Mononuclear cell (primary cell): ENCODE measurements around the gene ZNF22. TPM values are rescaled to one million over a fixed set of nuclear protein-coding genes. Genes with fewer than 3 reads are reported as not detected.

ENCODE experiments used
- H3K27me3 ChIP-seq: 2 replicates; pipeline ENCODE4 v1.6.0; 2011; ENCODE audit warnings: low read length, control low read depth; ENCODE audit not compliant: insufficient read depth
- H3K4me1 ChIP-seq: 2 replicates; pipeline ENCODE4 v1.5.1; 2011; ENCODE audit warnings: mild to moderate bottlenecking, low read length, control low read depth; ENCODE audit not compliant: insufficient read depth
- H3K4me3 ChIP-seq: 2 replicates; pipeline ENCODE4 v1.5.1; 2011; ENCODE audit warnings: mild to moderate bottlenecking, low read length, moderate library complexity
- H3K9me3 ChIP-seq: 2 replicates; pipeline ENCODE4 v1.5.1; 2011; ENCODE audit warnings: low read depth, mild to moderate bottlenecking, control low read depth, low read length
- total RNA-seq: library from RNA; depleted of rRNA; stranded (reverse); fragments of >200 nt; gene quantifications from one replicate; pipeline ENCODE4 v1.2.3, GENCODE V29; 2012

The ZNF22 gene
- 24.9 TPM for total RNA-seq

- H3K4me3 ChIP-seq: peak within 1 kb of the TSS; percentile 53
- no peaks in the 10 kb centered on the region for H3K9me3 ChIP-seq
- H3K4me1 ChIP-seq: peaks cover 25% of the 10 kb centered on the region
- H3K27me3 ChIP-seq: no peaks in the 10 kb centered on the region
Measured at GRCh38 chr10:45000752-45001380, at the start of gene ZNF22. Gene ZNF22, plus strand, starts transcription at chr10:45000923. Its CDS starts 2,446 bp downstream, at chr10:45003369.

DNA sequence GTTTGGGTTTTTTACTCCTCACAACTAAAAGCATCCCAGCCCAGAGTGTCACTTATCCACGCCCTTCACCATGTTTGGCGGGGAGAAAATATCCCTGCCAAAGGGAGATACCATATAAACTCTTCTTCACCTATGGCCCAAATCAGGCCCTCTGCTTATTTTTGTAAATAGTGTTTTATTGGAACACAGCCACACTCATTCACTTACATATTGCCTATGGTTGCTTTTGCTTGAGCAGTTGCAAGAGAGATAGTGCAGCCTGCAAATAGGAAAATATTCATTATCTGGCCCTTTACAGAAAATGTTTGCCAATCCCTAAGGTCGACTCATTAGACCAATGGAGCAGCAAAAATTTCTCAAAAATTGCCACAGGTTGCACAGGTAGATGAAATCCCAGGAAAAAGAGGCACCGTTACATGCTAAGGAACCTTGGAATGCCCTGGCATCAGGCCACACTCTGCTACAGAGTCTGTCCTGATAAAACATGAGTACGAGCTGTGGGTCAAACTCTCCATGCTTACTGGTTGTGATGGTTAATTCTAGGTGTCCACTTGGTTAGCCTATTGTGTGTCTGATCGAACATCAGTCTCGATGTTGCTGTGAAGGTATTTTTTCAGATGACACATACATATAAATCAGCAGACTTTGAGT lies 49.0 kb upstream of the ZNF22 start:
- Histone ChIP-seq H3K27me3 (no peaks in the 10 kb centered on the region), H3K9me3 (no peaks in the 10 kb centered on the region), H3K4me3 (no peak overlapping the region), H3K4me1 (peaks cover 45% of the 10 kb centered on the region)

GRCh38 chr10:44952779-44953231 lies 47.9 kb upstream of the ZNF22 start:
- Histone ChIP-seq H3K4me3 (no peak overlapping the region), H3K9me3 (no peaks in the 10 kb centered on the region), H3K4me1 (peaks cover 45% of the 10 kb centered on the region), H3K27me3 (no peaks in the 10 kb centered on the region)

GRCh38 chr10:44954042-44954441 lies 46.7 kb upstream of the ZNF22 start:
- Histone ChIP-seq H3K4me1 (peaks cover 45% of the 10 kb centered on the region), H3K4me3 (no peak overlapping the region), H3K27me3 (no peaks in the 10 kb centered on the region), H3K9me3 (no peaks in the 10 kb centered on the region)

DNA sequence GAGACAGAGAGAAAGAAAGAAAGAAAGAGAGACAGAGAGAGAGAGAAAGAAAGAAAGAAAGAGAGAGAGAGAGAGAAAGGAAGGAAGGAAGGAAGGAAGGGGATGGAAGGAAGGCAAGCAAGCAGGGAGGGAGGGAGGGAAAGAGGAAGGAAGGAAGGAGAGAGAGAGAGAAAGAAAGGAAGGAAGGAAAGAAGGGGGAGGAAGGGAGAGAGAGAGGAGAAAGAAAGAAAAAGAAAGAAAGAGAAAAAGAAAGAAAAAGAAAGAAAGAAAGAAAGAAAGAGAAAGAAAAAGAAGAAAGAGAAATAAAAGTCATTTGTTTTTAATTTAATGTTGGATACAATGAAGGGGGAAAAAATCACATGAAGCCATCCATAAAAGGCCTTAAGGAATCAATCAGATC lies 45.8 kb upstream of the ZNF22 start:
- no peaks in the 10 kb centered on the region for H3K27me3 ChIP-seq
- H3K4me3 ChIP-seq: no peak overlapping the region
- peaks cover 40% of the 10 kb centered on the region for H3K4me1 ChIP-seq
- H3K9me3 ChIP-seq: no peaks in the 10 kb centered on the region

DNA sequence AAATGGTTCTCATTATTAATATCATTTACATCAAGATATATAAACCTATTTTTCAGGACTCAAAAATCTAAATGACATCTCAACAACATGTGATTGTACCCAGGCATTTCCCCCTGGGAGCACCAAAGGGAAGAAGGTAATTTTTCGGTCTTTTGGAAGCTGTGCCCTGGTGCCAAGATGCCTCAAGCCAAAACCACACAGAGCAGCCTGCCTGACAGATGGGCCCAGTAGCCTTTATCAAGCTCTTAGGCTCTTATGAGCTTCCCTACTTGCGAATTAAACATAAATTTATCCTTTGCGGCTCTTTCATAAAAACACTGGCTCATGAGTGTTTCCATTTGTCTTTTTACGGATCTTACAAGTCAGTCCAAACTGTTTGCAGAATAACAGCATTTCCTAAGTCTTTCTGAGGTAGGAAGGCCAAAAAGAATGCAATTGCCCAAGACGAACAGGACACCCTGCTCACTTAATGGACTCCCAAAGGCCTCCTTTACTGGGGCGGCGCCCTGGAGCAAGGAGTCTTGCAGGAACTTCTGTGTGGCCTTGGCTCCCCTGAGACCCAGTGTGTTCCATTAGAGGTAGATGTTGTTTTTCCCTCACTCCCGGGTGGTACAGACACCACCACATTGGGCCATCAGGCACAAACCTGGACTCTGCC lies 45.2 kb upstream of the ZNF22 start:
- peaks cover 39% of the 10 kb centered on the region for H3K4me1 ChIP-seq
- H3K9me3 ChIP-seq: no peaks in the 10 kb centered on the region
- no peak overlapping the region for H3K4me3 ChIP-seq
- no peaks in the 10 kb centered on the region for H3K27me3 ChIP-seq

GRCh38 chr10:44956226-44956625 lies 44.5 kb upstream of the ZNF22 start:
- no peaks in the 10 kb centered on the region for H3K27me3 ChIP-seq
- no peaks in the 10 kb centered on the region for H3K9me3 ChIP-seq
- H3K4me3 ChIP-seq: no peak overlapping the region
- peaks cover 41% of the 10 kb centered on the region for H3K4me1 ChIP-seq

GRCh38 chr10:44956717-44957706 lies 43.7 kb upstream of the ZNF22 start:
- Histone ChIP-seq H3K4me3 (no peak overlapping the region), H3K4me1 (peaks cover 49% of the 10 kb centered on the region), H3K9me3 (no peaks in the 10 kb centered on the region), H3K27me3 (no peaks in the 10 kb centered on the region)

GRCh38 chr10:44958196-44958897 lies 42.4 kb upstream of the ZNF22 start:
- H3K4me1 ChIP-seq: peaks cover 63% of the 10 kb centered on the region
- no peaks in the 10 kb centered on the region for H3K9me3 ChIP-seq
- H3K27me3 ChIP-seq: no peaks in the 10 kb centered on the region
- peak overlapping the region; percentile 87 for H3K4me3 ChIP-seq

GRCh38 chr10:44958898-44959246 lies 41.9 kb upstream of the ZNF22 start:
- peaks cover 68% of the 10 kb centered on the region for H3K4me1 ChIP-seq
- peak overlapping the region; percentile 87 for H3K4me3 ChIP-seq
- no peaks in the 10 kb centered on the region for H3K27me3 ChIP-seq
- H3K9me3 ChIP-seq: no peaks in the 10 kb centered on the region

GRCh38 chr10:44959247-44960087 lies 41.3 kb upstream of the ZNF22 start, which contains the start of gene RASSF4:
Gene RASSF4, plus strand, starts transcription at chr10:44959802. Its CDS starts 10,401 bp downstream, at chr10:44970203.
- Histone ChIP-seq H3K9me3 (no peaks in the 10 kb centered on the region), H3K4me1 (peaks cover 74% of the 10 kb centered on the region), H3K4me3 (peak within 1 kb of the TSS; percentile 87), H3K27me3 (no peaks in the 10 kb centered on the region)

- peaks cover 80% of the 10 kb centered on the region for H3K4me1 ChIP-seq
- H3K4me3 ChIP-seq: peak overlapping the region; percentile 87
- H3K9me3 ChIP-seq: no peaks in the 10 kb centered on the region
- H3K27me3 ChIP-seq: no peaks in the 10 kb centered on the region
Measured at GRCh38 chr10:44960088-44960460, 40.6 kb upstream of the ZNF22 start.

- H3K4me3 ChIP-seq: peak overlapping the region; percentile 87
Measured at GRCh38 chr10:44960482-44961229, 40.1 kb upstream of the ZNF22 start.

More at GRCh38 chr10:44960482-44961229, 40.1 kb upstream of the ZNF22 start:
- Histone ChIP-seq H3K4me1 (peaks cover 86% of the 10 kb centered on the region), H3K9me3 (no peaks in the 10 kb centered on the region), H3K27me3 (no peaks in the 10 kb centered on the region)
